ENCODE results near the gene BUB3.

BUB3 gene

DNA sequence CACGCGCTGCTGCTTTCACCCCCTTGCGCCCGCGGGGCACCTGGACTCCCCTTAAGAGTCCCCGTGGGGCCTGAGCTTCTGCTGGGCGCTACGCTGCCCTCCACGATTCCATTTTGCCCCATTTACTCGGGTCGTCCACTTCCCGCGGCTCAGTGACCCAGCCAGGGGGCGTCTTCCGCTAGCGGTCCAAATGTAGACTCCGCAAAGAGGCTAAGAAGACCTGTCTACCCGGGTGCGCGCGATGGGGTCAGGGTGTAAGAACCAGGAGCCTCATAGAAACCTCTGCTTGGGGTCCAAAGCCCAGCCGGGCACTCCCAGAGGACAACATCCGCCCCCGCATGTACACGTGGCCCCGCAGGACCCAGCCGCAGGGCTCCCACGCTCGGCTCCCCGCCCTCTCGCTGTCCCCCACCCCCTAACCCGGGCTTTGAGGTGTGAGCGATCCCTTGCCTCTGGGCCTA, 11.5 kb upstream of the BUB3 start:
- peaks cover 4 to 51% of the 10 kb centered on the region in 2 donors for H3K4me1 ChIP-seq (ENCODE audit: control insufficient read depth in 1 of 2, insufficient read depth in 2 of 2, low read length in 2 of 2)
- H3K27me3 ChIP-seq (ENCODE audit: low read depth, low read length) = peaks cover 96% of the 10 kb centered on the region
- H3K9me3 ChIP-seq (ENCODE audit: control insufficient read depth in 1 of 2, low read length in 2 of 2) = no peaks in the 10 kb centered on the region
- H3K4me3 ChIP-seq (ENCODE audit: low read depth in 1 of 2, low read length in 2 of 2) = no peak overlapping the region
- no peak overlapping the region for H3K27ac ChIP-seq (ENCODE audit: low read length)
- H3K36me3 ChIP-seq (ENCODE audit: control insufficient read depth in 1 of 2, insufficient read depth in 2 of 2, low read length in 2 of 2) = no peaks in the 10 kb centered on the region

DNA sequence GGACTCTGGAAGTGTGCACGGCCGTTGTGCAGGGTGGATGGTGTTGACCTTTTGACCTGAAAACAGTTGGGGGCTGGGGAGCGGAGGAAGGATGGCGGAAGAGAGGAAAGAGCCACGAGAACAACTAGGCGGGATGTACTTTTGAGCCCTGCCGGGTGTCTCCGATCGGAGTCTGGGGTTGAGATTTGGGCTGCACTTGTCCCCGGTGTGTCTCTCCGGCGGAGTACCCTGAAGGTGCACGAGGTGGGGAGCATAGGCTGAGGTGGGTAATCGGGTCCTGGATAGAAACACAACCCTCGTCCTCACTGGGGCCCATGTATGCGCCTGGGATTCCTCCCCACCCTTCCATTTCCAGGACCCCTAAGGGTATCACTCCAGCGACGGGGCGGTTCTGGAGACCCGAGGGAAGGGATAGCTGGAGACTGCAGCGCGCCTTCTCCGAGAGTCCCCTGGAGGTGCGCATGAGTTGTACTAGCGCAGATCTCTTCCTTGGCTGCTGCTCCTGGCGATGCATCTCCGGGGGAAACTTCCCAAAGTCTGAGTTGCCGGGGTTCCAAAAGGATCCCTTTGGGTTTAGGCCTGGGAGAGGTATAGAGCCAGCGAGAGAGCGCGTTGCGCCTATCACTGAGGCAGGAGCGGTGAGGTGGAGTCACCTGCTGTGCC, 10.9 kb upstream of the BUB3 start:
- Histone ChIP-seq H3K27ac (ENCODE audit: low read length) (no peak overlapping the region), H3K36me3 (ENCODE audit: control insufficient read depth in 1 of 2, insufficient read depth in 2 of 2, low read length in 2 of 2) (no peaks in the 10 kb centered on the region), H3K4me1 (ENCODE audit: control insufficient read depth in 1 of 2, insufficient read depth in 2 of 2, low read length in 2 of 2) (peaks cover 4 to 54% of the 10 kb centered on the region in 2 donors), H3K9me3 (ENCODE audit: control insufficient read depth in 1 of 2, low read length in 2 of 2) (no peaks in the 10 kb centered on the region), H3K27me3 (ENCODE audit: low read depth, low read length) (peaks cover 96% of the 10 kb centered on the region), H3K4me3 (ENCODE audit: low read depth in 1 of 2, low read length in 2 of 2) (no peak overlapping the region)

DNA sequence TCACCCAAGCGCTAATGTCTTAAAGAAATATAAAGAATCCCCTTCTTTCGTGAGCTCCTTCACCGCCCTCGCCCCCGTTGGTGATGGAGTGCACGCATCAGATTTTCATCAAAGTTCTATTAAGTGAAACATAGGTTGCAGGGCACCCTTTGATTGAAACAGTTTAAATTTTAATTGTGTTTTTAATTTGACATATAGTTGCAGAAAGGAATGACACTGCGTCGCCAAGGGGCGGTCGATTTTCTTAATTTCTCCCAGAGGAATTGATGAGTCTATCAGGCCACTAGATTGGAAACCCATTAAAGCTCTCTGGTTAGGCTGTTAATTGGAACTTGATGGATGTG, 10.4 kb upstream of the BUB3 start:
- Histone ChIP-seq H3K27ac (ENCODE audit: low read length) (no peak overlapping the region), H3K4me3 (ENCODE audit: low read depth in 1 of 2, low read length in 2 of 2) (no peak overlapping the region), H3K27me3 (ENCODE audit: low read depth, low read length) (peaks cover 97% of the 10 kb centered on the region), H3K4me1 (ENCODE audit: control insufficient read depth in 1 of 2, insufficient read depth in 2 of 2, low read length in 2 of 2) (peaks cover 4 to 59% of the 10 kb centered on the region in 2 donors), H3K36me3 (ENCODE audit: control insufficient read depth in 1 of 2, insufficient read depth in 2 of 2, low read length in 2 of 2) (no peaks in the 10 kb centered on the region), H3K9me3 (ENCODE audit: control insufficient read depth in 1 of 2, low read length in 2 of 2) (no peaks in the 10 kb centered on the region)

DNA sequence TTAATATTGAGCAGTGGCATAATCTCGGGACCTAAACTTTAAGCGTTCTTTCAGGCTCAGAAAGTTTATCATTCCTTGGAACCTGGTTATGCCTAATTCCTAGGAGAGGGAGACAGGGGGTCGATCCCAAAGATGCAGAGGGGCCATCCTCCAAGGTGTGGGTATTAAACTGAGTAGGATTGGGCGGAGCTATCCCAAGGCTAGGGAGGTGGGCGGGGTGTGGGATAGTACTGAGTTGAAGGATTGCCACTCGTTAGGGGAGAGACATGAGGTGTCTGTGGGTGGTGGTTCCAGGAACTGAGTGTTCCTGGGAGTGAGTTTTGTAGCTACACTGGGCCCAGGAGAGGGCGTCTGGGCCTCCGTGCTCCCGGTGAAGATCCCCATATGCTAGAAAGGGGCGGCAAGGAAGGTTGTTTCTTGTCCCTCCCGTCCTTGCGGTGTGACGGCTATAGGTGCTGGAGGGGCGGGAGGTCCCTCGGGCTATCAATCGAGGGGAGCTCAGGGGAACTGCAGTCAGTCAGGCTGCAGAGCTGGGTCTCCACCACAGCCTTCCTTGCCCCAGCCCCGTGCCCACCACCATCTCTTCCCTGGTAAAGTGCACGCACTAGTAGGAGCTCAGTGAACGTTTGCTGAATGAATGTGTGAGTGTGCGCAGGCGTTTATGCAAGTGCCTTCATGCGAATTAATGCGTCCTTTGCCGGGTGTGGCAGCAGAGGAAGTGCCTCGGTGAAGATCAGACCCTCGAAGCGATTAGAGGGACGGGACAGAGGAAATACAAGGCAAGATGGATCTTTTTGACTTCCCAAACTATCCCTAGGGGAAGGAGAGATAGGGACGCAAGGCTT, 9.3 kb upstream of the BUB3 start:
- no peak overlapping the region for H3K27ac ChIP-seq (ENCODE audit: low read length)
- peaks cover 0 to 64% of the 10 kb centered on the region in 2 donors for H3K4me1 ChIP-seq (ENCODE audit: control insufficient read depth in 1 of 2, insufficient read depth in 2 of 2, low read length in 2 of 2)
- peaks cover 97% of the 10 kb centered on the region for H3K27me3 ChIP-seq (ENCODE audit: low read depth, low read length)
- no peak overlapping the region for H3K4me3 ChIP-seq (ENCODE audit: low read depth in 1 of 2, low read length in 2 of 2)
- no peaks in the 10 kb centered on the region for H3K36me3 ChIP-seq (ENCODE audit: control insufficient read depth in 1 of 2, insufficient read depth in 2 of 2, low read length in 2 of 2)
- H3K9me3 ChIP-seq (ENCODE audit: control insufficient read depth in 1 of 2, low read length in 2 of 2) = no peaks in the 10 kb centered on the region

DNA sequence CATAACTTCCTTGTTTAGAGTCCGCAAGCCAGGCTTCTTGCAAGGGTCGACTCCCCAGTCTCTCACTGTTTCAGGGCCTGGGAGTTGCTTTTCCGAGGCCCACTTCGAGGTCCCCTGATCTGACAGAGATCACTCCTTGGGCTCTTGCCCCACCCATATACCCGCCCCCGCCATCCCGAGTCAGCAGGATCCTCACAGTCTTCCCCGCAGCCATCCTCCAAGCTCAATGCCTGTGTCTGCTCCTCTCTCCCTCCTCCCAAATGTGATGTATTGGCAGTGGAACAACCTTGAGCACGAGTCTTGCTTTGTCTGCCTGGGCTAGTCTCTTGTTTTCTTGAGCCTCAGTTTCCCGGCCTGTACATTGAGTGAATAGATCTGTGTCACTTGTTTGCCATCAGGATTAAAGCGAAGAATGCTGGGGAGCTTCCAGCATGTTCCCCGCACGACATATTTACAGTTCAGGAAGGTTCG, 8.6 kb upstream of the BUB3 start:
- Histone ChIP-seq H3K36me3 (ENCODE audit: control insufficient read depth in 1 of 2, insufficient read depth in 2 of 2, low read length in 2 of 2) (no peaks in the 10 kb centered on the region), H3K4me3 (ENCODE audit: low read depth in 1 of 2, low read length in 2 of 2) (no peak overlapping the region), H3K4me1 (ENCODE audit: control insufficient read depth in 1 of 2, insufficient read depth in 2 of 2, low read length in 2 of 2) (peaks cover 0 to 64% of the 10 kb centered on the region in 2 donors), H3K9me3 (ENCODE audit: control insufficient read depth in 1 of 2, low read length in 2 of 2) (no peaks in the 10 kb centered on the region), H3K27me3 (ENCODE audit: low read depth, low read length) (peaks cover 95% of the 10 kb centered on the region), H3K27ac (ENCODE audit: low read length) (no peak overlapping the region)

DNA sequence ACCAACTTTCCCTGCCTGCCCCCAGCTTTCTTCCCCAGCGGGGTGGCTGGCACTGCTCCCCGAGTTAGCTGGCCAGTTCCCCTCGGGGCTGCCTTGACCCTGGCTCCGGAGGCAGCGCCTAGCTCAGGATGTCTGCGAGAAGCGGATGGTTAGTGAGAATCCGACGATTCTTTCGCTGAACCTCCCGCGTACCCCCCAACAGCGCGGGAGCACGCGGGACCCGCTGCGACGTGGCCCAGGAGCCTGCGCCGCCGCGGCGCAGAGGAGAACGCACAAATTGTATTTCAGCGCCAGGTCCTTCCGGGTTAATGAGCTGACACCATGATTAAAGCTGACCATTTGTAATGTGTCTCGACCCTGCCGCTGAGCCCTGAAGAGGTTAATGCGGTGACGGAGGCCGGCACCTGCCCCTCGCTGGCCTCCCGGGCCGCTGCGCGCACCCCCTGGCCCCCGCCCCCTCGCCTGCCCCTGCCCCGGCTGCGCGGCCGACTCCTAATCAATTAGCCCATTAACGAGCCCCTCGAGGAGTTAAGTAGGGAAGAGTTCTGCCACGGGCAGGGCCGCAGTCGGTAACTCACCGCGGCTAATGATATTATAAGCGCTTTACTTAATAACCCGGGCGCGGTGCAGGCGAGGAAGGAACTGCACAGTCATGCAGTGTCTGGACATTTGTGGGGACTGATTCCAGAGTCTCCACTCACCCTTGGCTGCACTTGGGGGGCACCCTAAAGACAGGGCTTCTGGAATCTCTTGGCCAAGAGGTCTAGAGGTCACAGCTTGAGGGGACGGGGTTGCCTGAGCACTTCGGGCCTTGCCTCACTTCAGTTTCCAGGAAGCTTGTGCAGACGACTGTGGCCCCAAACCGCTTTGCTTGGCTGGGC, 7.9 kb upstream of the BUB3 start:
- peaks cover 2 to 70% of the 10 kb centered on the region in 2 donors for H3K4me1 ChIP-seq (ENCODE audit: control insufficient read depth in 1 of 2, insufficient read depth in 2 of 2, low read length in 2 of 2)
- H3K27me3 ChIP-seq (ENCODE audit: low read depth, low read length) = peaks cover 95% of the 10 kb centered on the region
- H3K4me3 ChIP-seq (ENCODE audit: low read depth in 1 of 2, low read length in 2 of 2) = no peak overlapping the region
- H3K27ac ChIP-seq (ENCODE audit: low read length) = no peak overlapping the region
- H3K9me3 ChIP-seq (ENCODE audit: control insufficient read depth in 1 of 2, low read length in 2 of 2) = no peaks in the 10 kb centered on the region
- H3K36me3 ChIP-seq (ENCODE audit: control insufficient read depth in 1 of 2, insufficient read depth in 2 of 2, low read length in 2 of 2) = no peaks in the 10 kb centered on the region

DNA sequence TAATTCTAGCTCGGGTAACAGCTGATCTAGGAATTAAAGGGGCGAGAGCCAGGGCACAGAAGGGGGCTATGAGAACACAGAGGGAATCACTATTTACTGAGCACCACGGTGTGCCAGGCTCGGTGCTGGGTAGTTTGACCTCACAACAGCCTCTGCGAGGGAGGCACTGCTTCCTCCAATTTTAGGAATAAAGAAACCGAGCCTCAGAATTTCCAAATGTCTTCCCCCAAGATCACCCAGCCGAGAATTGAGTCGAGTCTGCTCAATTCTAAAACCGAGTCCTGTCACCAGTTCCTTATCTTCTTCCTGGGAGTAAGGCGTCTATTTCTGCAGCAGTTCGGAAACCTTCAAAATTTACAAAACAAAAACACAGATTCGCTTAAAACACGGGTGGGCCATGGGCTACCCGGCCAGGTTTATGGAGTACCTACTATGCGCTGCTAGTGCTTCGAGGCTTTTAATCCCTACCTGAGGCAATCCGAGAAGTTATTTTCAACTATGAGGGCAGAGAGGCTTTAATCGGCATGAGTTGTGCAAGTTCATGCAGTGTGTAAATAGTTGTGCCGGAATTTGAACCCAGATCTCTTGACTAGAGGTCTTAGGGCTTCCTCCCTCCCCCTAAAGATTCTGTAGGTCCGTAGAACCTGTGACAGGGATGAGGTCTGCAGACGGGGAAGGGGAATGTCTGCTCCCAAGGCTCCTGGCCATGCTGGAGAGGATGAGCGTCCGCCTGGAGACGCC, 7.1 kb upstream of the BUB3 start:
- no peak overlapping the region for H3K27ac ChIP-seq (ENCODE audit: low read length)
- no peaks in the 10 kb centered on the region for H3K36me3 ChIP-seq (ENCODE audit: control insufficient read depth in 1 of 2, insufficient read depth in 2 of 2, low read length in 2 of 2)
- H3K4me3 ChIP-seq (ENCODE audit: low read depth in 1 of 2, low read length in 2 of 2) = no peak overlapping the region
- H3K27me3 ChIP-seq (ENCODE audit: low read depth, low read length) = peaks cover 95% of the 10 kb centered on the region
- no peaks in the 10 kb centered on the region for H3K9me3 ChIP-seq (ENCODE audit: control insufficient read depth in 1 of 2, low read length in 2 of 2)
- peaks cover 2 to 75% of the 10 kb centered on the region in 2 donors for H3K4me1 ChIP-seq (ENCODE audit: control insufficient read depth in 1 of 2, insufficient read depth in 2 of 2, low read length in 2 of 2)

DNA sequence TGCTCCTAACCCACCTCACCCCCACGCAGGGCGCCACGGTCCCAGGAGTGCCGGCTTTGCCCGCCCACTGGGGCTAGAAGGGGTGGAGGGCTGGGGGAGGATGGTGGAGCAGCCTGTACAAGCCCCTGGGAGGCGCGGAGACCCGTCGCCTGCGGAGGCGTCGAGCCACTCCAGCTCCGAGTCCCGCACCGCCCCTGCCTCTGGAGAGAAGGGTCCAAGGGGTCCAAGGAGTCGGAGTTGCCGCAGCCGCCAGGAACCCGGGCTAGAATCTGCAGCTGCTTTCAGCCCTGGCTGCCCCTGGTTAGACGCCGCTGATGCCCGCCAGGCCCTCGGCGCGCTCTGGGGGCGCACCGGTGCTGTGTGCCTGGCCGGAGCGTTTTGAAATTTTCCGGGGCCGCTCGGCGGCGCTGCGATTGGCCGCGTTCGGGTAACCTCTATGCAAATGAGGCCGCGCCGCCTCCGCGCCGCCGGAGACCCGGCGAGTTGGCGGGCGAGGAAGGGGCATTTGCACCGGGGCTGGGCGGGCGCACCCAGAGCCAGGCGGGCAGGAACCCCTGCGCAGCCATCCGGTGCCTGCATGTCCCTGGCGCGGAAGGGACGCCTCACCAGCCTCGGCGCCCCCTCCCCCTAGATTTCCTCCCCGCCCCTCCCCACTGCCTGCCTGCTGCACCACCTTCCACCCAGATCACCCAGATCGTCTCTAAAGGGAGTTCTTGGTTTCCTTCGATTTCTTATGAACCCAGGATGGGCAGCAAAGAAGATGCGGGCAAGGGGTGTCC, 6.4 kb upstream of the BUB3 start, which contains the start of gene HMX2:
Gene HMX2, plus strand, starts transcription at position 502 of the 779 bp plus-strand sequence. Its CDS starts 243 bp downstream, at position 745.
- no peaks in the 10 kb centered on the region for H3K9me3 ChIP-seq (ENCODE audit: control insufficient read depth in 1 of 2, low read length in 2 of 2)
- no peaks in the 10 kb centered on the region for H3K36me3 ChIP-seq (ENCODE audit: control insufficient read depth in 1 of 2, insufficient read depth in 2 of 2, low read length in 2 of 2)
- H3K4me1 ChIP-seq (ENCODE audit: control insufficient read depth in 1 of 2, insufficient read depth in 2 of 2, low read length in 2 of 2) = peaks cover 2 to 69% of the 10 kb centered on the region in 2 donors
- H3K27ac ChIP-seq (ENCODE audit: low read length) = no peak within 1 kb of the TSS
- peaks cover 90% of the 10 kb centered on the region for H3K27me3 ChIP-seq (ENCODE audit: low read depth, low read length)
- peak within 1 kb of the TSS in 1 of 2 donors; percentile 28 for H3K4me3 ChIP-seq (ENCODE audit: low read depth in 1 of 2, low read length in 2 of 2)

DNA sequence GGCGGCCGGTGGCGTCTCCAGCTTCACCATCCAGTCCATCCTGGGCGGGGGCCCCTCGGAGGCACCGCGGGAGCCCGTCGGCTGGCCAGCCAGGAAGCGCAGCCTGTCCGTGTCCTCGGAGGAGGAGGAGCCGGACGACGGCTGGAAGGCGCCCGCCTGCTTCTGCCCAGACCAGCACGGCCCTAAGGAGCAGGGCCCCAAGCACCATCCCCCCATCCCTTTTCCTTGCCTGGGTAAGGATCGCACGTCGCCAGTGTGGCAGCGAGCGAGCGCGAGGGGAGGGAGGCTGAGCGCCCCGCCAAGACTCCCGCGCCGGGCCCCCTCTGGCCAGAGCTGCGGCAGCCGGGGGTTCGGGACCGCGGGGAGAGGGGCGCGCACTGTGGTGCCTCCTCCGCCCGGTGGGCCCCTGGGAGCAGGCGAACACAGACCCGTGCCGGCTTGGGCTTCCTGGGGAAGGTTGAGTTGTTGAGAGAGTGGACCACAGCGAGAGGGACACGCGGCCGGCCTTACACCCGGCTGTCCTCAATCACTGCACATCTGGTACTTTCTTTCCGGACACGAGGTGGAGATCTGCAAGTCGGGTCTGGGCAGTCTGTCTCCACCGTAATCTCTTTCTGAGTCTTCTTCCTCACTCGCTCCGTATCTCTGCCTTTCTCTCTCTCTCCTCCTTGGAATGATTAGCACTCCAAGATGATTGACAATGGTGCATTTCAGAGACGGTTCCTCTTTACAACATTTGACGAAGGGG, 5.6 kb upstream of the BUB3 start:
- H3K9me3 ChIP-seq (ENCODE audit: control insufficient read depth in 1 of 2, low read length in 2 of 2) = no peaks in the 10 kb centered on the region
- H3K4me1 ChIP-seq (ENCODE audit: control insufficient read depth in 1 of 2, insufficient read depth in 2 of 2, low read length in 2 of 2) = peaks cover 2 to 66% of the 10 kb centered on the region in 2 donors
- H3K4me3 ChIP-seq (ENCODE audit: low read depth in 1 of 2, low read length in 2 of 2) = peak overlapping the region in 1 of 2 donors; percentile 28
- peaks cover 83% of the 10 kb centered on the region for H3K27me3 ChIP-seq (ENCODE audit: low read depth, low read length)
- no peak overlapping the region for H3K27ac ChIP-seq (ENCODE audit: low read length)
- no peaks in the 10 kb centered on the region for H3K36me3 ChIP-seq (ENCODE audit: control insufficient read depth in 1 of 2, insufficient read depth in 2 of 2, low read length in 2 of 2)

Measured in muscle layer of duodenum (tissue), 2 donors.